Middle frontal gyrus (tissue), 1 donor: ENCODE data around the gene AHDC1.

Source experiments
- DNase-seq: peaks from one replicate; pipeline ENCODE4 v3.0.0-alpha.2; 2015; ENCODE audit warnings: low spot score; ENCODE audit errors: extremely low spot score

AHDC1 gene

GRCh38 chr1:27536010-27536757, 67.8 kb downstream of the AHDC1 start:
- DNase-seq, result no peak

- DNase-seq, result no peak
Observed at GRCh38 chr1:27535386-27535785, 68.6 kb downstream of the AHDC1 start.

- DNase-seq, result no peak
Observed at GRCh38 chr1:27531959-27532685, 71.8 kb downstream of the AHDC1 start.

GRCh38 chr1:27530192-27530591, 73.8 kb downstream of the AHDC1 start:
- DNase-seq, result no peak

- DNase-seq, result no peak
Observed at GRCh38 chr1:27529704-27530018, 74.3 kb downstream of the AHDC1 start.

- peak; percentile 52 for DNase-seq
Observed at GRCh38 chr1:27528818-27529703, 74.9 kb downstream of the AHDC1 start.

- no peak for DNase-seq
Observed at GRCh38 chr1:27527890-27528817, 75.8 kb downstream of the AHDC1 start.

- no peak for DNase-seq
Observed at GRCh38 chr1:27527223-27527889, 76.6 kb downstream of the AHDC1 start.

GRCh38 chr1:27526569-27527222, 77.2 kb downstream of the AHDC1 start:
- DNase-seq, result no peak

- no peak for DNase-seq
Observed at GRCh38 chr1:27525296-27526272, 78.4 kb downstream of the AHDC1 start.

- no peak for DNase-seq
Observed at GRCh38 chr1:27523337-27524020, 80.5 kb downstream of the AHDC1 start.

GRCh38 chr1:27522432-27523336, 81.3 kb downstream of the AHDC1 start:
- no peak for DNase-seq

- no peak for DNase-seq
Observed at GRCh38 chr1:27521861-27522431, 82.0 kb downstream of the AHDC1 start.

GRCh38 chr1:27521336-27521831, 82.6 kb downstream of the AHDC1 start:
- peak; percentile 47 for DNase-seq

- no peak for DNase-seq
Observed at GRCh38 chr1:27520651-27521050, 83.3 kb downstream of the AHDC1 start.
